Lung (tissue), 12 donors: ENCODE results near the gene SLAMF7. TPM values are rescaled to one million over a fixed set of nuclear protein-coding genes. Genes with fewer than 3 reads are reported as not detected.

Experiments
- ATAC-seq: fragments of 200-7000 bp; cut with Tn5 transposase; one replicate; pipeline ENCODE4 v1.9.1; 2020; ENCODE audit warnings: moderate number of reproducible peaks; ENCODE audit not compliant: insufficient read depth, low FRiP score
- DNase-seq, 3 donors: peaks; one replicate each; pipeline ENCODE4 v3.0.0-alpha.2; 2013 to 2017
- H3K27ac ChIP-seq, 2 donors: one replicate each; pipeline ENCODE4 v1.5.1; 2013; ENCODE audit warnings: mild to moderate bottlenecking in 2 of 2, moderate library complexity in 2 of 2, control low read depth in 1 of 2, inconsistent platforms in 1 of 2, low read depth in 1 of 2, low read length in 1 of 2
- H3K27me3 ChIP-seq, 3 donors: one replicate each; pipeline ENCODE4 v1.5.1; 2013; ENCODE audit warnings: low read length in 2 of 3; ENCODE audit not compliant: control insufficient read depth in 3 of 3, insufficient read depth in 3 of 3
- H3K36me3 ChIP-seq, 4 donors: one replicate each; pipeline ENCODE4 v1.5.1; 2013; ENCODE audit warnings: low read length in 4 of 4, mild to moderate bottlenecking in 1 of 4, moderate library complexity in 1 of 4; ENCODE audit not compliant: control insufficient read depth in 4 of 4, insufficient read depth in 4 of 4
- H3K4me1 ChIP-seq, 5 donors: one replicate each; pipeline ENCODE4 v1.5.1; 2013; ENCODE audit warnings: low read length in 5 of 5, mild to moderate bottlenecking in 2 of 5, moderate library complexity in 1 of 5; ENCODE audit not compliant: control insufficient read depth in 5 of 5, insufficient read depth in 5 of 5
- H3K4me3 ChIP-seq: one replicate; pipeline ENCODE4 v1.5.1; 2013; ENCODE audit warnings: mild to moderate bottlenecking, control low read depth, moderate library complexity
- H3K9ac ChIP-seq, 2 donors: one replicate each; pipeline ENCODE4 v1.5.1; 2013; ENCODE audit warnings: low read length in 2 of 2, control low read depth in 1 of 2; ENCODE audit not compliant: insufficient read depth in 1 of 2
- H3K9me3 ChIP-seq, 4 donors: one replicate each; pipeline ENCODE4 v1.5.1; 2013; ENCODE audit warnings: low read length in 3 of 4, mild to moderate bottlenecking in 1 of 4, moderate library complexity in 1 of 4; ENCODE audit not compliant: control insufficient read depth in 4 of 4, insufficient read depth in 3 of 4
- CTCF ChIP-seq: IDR thresholded peaks from 2 replicates; pipeline ENCODE4 v1.5.1; 2012; ENCODE audit warnings: mild to moderate bottlenecking; ENCODE audit errors: control extremely low read depth, extremely low read depth
- WGBS, 2 donors: extraction: QIAGEN DNeasy Blood & Tissue Kit; methylation state at CpG; one replicate each; pipeline ENCODE4 v1.1.7; 2013; 5-methylcytosine and 5-hydroxymethylcytosine counted together
- polyA plus RNA-seq, 2 donors: library from polyadenylated mRNA; stranded (reverse); fragments of 200-250 nt; gene quantifications; one replicate each; pipeline ENCODE4 v1.2.1, GENCODE V29; 2013
- total RNA-seq, 2 donors: library from RNA; depleted of rRNA in 1 of 2; stranded (reverse); fragments of >200 nt in 1 of 2; gene quantifications; one replicate each; pipeline ENCODE4 v1.2.1, GENCODE V29; 2014 to 2021
- donor health status: control.
- donor health status: control.
- donor health status: Bipolar disorder and iron deficiency.
- donor health status: healthy.
- donor health status: DM: yes; HTN: yes; CAD: no.

The SLAMF7 gene
- total and polyA plus RNA-seq, 4 donors, result 4.6 to 69.4 (median 10.0) TPM

GRCh38 chr1:160741092-160741501 lies 2.0 kb downstream of the SLAMF7 start:
- Histone ChIP-seq H3K27ac (no peak overlapping the region), H3K36me3 (no peaks in the 10 kb centered on the region), H3K27me3 (no peaks in the 10 kb centered on the region), H3K9me3 (peaks cover 0 to 6% (median 0%) of the 10 kb centered on the region in 4 donors), H3K4me1 (no peaks in the 10 kb centered on the region), H3K9ac (no peak overlapping the region), H3K4me3 (no peak overlapping the region)
- WGBS, 2 donors, result 76 to 88% methylated on average over 4 of the region's 4 CpGs
- DNase-seq (no peak), ATAC-seq (no peak)
- no peak for TF ChIP-seq CTCF

DNA sequence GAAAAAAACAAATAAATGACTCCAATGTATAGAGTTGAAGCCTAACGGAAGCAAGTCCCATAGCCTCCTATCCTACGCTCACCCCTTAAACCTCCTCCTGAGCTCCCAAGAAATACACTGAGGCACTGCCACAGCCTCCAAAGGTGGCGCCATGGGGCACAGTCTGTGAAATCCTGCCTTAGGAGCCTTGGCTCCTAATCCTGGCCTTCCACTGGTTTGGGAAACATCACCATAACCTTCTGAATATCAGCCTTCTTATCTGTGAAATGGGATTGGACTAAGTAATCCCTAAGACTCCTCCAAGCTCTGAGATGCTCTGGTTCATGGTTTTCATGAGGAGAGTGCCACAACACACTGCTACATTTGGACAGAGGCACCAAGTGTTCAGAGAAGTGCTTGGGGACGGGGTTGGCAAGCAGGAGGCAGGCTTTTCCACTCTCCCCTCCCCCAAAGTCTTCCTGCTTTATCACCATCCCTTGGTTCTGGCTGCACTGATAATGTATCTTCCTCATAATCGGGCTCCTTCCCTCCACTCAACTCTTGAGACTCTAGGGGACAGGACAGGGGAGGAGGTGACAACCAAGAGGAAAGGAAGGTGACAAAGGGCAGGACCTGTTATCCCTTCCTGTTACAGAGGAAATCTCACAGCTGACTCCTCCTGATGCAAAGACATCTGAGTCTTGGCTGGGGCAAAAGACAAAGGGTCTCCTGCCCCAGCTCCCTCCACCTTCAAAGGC lies 2.7 kb downstream of the SLAMF7 start:
- Histone ChIP-seq H3K27ac (no peak overlapping the region), H3K4me3 (no peak overlapping the region), H3K27me3 (no peaks in the 10 kb centered on the region), H3K36me3 (no peaks in the 10 kb centered on the region), H3K9ac (no peak overlapping the region), H3K9me3 (peaks cover 0 to 4% (median 0%) of the 10 kb centered on the region in 4 donors), H3K4me1 (no peaks in the 10 kb centered on the region)
- ATAC-seq (no peak), DNase-seq (no peak)
- WGBS, 2 donors, result 65 to 81% methylated on average over 5 of the region's 5 CpGs
- TF ChIP-seq CTCF, result no peak

- Histone ChIP-seq H3K4me3 (no peak overlapping the region), H3K9me3 (peaks cover 0 to 4% (median 0%) of the 10 kb centered on the region in 4 donors), H3K4me1 (no peaks in the 10 kb centered on the region), H3K27ac (no peak overlapping the region), H3K36me3 (no peaks in the 10 kb centered on the region), H3K27me3 (no peaks in the 10 kb centered on the region), H3K9ac (no peak overlapping the region)
- no peak for TF ChIP-seq CTCF
- no peak for DNase-seq
- 69 to 73% methylated on average over 8 of the region's 8 CpGs for WGBS, 2 donors
- no peak for ATAC-seq
Measured at GRCh38 chr1:160742428-160743127, 3.5 kb downstream of the SLAMF7 start.
